HG03066 (cell line): ENCODE results near the gene FER.
"Not testable (repeated sequence)": the region's sequence is repeated elsewhere in the genome, so short reads cannot be mapped to it uniquely, and the experiment has no call there.

ENCODE experiments used
- ATAC-seq: cut with Tn5 transposase; IDR thresholded peaks from one replicate; pipeline ENCODE4 v1.9.1; 2021; ENCODE audit warnings: low read depth; ENCODE audit not compliant: unreplicated experiment

The FER gene

GRCh38 chr5:108946008-108946407 lies 198.3 kb downstream of the FER start:
- ATAC-seq, result no peak

GRCh38 chr5:108947164-108947563 lies 199.5 kb downstream of the FER start:
- ATAC-seq, result no peak

- no peak for ATAC-seq
Measured at GRCh38 chr5:108950276-108950675, 202.6 kb downstream of the FER start.

- ATAC-seq, result no peak
Measured at GRCh38 chr5:108953940-108954339, 206.2 kb downstream of the FER start.

- ATAC-seq, result no peak
Measured at GRCh38 chr5:108957333-108957732, 209.6 kb downstream of the FER start.

- no peak for ATAC-seq
Measured at GRCh38 chr5:108966910-108967309, 219.2 kb downstream of the FER start.

GRCh38 chr5:108974594-108974993 lies 226.9 kb downstream of the FER start:
- ATAC-seq, result no peak

GRCh38 chr5:108975697-108976096 lies 228.0 kb downstream of the FER start:
- no peak for ATAC-seq

GRCh38 chr5:108983461-108984092 lies 235.9 kb downstream of the FER start:
- no peak for ATAC-seq

- no peak for ATAC-seq
Measured at GRCh38 chr5:108989761-108990392, 242.2 kb downstream of the FER start.

- not testable (repeated sequence) for ATAC-seq
Measured at GRCh38 chr5:108992396-108993085, 244.8 kb downstream of the FER start.

- not testable (repeated sequence) for ATAC-seq
Measured at GRCh38 chr5:108993440-108993839, 245.7 kb downstream of the FER start.

- ATAC-seq, result no peak
Measured at GRCh38 chr5:108997720-108998119, 250.0 kb downstream of the FER start.

- no peak for ATAC-seq
Measured at GRCh38 chr5:108998216-108998615, 250.5 kb downstream of the FER start.

- peak; percentile 54 for ATAC-seq
Measured at GRCh38 chr5:109003928-109004327, 256.2 kb downstream of the FER start.

GRCh38 chr5:109005297-109006009 lies 257.8 kb downstream of the FER start:
- no peak for ATAC-seq

GRCh38 chr5:109006129-109006528 lies 258.4 kb downstream of the FER start:
- ATAC-seq, result no peak

GRCh38 chr5:109016300-109016699 lies 268.6 kb downstream of the FER start:
- no peak for ATAC-seq

GRCh38 chr5:109022056-109022455 lies 274.4 kb downstream of the FER start:
- no peak for ATAC-seq

GRCh38 chr5:109025729-109026128 lies 278.0 kb downstream of the FER start:
- ATAC-seq, result not testable (repeated sequence)

- no peak for ATAC-seq
Measured at GRCh38 chr5:109027983-109028607, 280.4 kb downstream of the FER start.
